ENCODE measurements around the gene ZSCAN23. TPM values are rescaled to one million over a fixed set of nuclear protein-coding genes. Genes with fewer than 3 reads are reported as not detected.

Gene ZSCAN23
- total and polyA plus RNA-seq, 9 of the 15 experiments (the other 6 are each of a cell fraction or from before 2014, with no cell fraction given): 0.05 to 0.29 (median 0.21) TPM; not detected in 1

DNA sequence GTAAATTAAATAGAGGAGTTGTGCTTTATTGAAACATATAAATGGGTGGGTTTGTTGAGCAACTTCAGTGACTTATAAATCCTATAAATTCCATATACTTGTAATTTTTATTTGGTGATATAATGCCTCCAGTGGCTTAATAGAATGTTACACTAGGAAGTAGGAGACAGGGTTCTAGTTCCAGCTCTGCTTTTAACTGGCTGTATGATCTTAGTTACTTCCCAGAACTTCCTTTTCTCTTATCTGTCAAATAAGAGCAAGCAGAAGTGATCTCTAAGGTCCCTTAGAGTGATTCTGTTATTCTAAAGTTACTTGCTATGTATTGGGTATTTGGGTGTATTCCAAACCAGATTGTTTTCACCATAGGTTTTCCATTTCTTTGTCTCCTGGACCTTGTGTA is 10.2 kb downstream of the ZSCAN23 start (continued):
- TF ChIP-seq, protein P1, sequence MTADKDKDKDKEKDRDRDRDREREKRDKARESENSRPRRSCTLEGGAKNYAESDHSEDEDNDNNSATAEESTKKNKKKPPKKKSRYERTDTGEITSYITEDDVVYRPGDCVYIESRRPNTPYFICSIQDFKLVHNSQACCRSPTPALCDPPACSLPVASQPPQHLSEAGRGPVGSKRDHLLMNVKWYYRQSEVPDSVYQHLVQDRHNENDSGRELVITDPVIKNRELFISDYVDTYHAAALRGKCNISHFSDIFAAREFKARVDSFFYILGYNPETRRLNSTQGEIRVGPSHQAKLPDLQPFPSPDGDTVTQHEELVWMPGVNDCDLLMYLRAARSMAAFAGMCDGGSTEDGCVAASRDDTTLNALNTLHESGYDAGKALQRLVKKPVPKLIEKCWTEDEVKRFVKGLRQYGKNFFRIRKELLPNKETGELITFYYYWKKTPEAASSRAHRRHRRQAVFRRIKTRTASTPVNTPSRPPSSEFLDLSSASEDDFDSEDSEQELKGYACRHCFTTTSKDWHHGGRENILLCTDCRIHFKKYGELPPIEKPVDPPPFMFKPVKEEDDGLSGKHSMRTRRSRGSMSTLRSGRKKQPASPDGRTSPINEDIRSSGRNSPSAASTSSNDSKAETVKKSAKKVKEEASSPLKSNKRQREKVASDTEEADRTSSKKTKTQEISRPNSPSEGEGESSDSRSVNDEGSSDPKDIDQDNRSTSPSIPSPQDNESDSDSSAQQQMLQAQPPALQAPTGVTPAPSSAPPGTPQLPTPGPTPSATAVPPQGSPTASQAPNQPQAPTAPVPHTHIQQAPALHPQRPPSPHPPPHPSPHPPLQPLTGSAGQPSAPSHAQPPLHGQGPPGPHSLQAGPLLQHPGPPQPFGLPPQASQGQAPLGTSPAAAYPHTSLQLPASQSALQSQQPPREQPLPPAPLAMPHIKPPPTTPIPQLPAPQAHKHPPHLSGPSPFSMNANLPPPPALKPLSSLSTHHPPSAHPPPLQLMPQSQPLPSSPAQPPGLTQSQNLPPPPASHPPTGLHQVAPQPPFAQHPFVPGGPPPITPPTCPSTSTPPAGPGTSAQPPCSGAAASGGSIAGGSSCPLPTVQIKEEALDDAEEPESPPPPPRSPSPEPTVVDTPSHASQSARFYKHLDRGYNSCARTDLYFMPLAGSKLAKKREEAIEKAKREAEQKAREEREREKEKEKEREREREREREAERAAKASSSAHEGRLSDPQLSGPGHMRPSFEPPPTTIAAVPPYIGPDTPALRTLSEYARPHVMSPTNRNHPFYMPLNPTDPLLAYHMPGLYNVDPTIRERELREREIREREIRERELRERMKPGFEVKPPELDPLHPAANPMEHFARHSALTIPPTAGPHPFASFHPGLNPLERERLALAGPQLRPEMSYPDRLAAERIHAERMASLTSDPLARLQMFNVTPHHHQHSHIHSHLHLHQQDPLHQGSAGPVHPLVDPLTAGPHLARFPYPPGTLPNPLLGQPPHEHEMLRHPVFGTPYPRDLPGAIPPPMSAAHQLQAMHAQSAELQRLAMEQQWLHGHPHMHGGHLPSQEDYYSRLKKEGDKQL (CRISPR knock-in tag; IDR thresholded peaks at IDR 0.05; ENCODE audit: borderline replicate concordance): no peak
- TF ChIP-seq TAF9B (IDR thresholded peaks at IDR 0.05; ENCODE audit: partially characterized antibody) (no peak), POLR2G (IDR thresholded peaks at IDR 0.05; ENCODE audit: low read depth, low read length) (no peak), GTF2A2 (tag; IDR thresholded peaks at IDR 0.05) (no peak), NFIC (IDR thresholded peaks at IDR 0.05) (peak; percentile 16; the same call in 1 of the 2 replicates), U2AF2 (optimal IDR thresholded peaks at IDR 0.05; ENCODE audit: low read depth, low read length) (no peak), KDM1A (IDR thresholded peaks at IDR 0.05) (no peak), ZNF184 (CRISPR knock-in tag; IDR thresholded peaks at IDR 0.05) (no peak)
- TF ChIP-seq, protein P2, sequence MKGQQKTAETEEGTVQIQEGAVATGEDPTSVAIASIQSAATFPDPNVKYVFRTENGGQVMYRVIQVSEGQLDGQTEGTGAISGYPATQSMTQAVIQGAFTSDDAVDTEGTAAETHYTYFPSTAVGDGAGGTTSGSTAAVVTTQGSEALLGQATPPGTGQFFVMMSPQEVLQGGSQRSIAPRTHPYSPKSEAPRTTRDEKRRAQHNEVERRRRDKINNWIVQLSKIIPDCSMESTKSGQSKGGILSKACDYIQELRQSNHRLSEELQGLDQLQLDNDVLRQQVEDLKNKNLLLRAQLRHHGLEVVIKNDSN (CRISPR knock-in tag; IDR thresholded peaks at IDR 0.05): no peak
- TF ChIP-seq, protein P3, sequence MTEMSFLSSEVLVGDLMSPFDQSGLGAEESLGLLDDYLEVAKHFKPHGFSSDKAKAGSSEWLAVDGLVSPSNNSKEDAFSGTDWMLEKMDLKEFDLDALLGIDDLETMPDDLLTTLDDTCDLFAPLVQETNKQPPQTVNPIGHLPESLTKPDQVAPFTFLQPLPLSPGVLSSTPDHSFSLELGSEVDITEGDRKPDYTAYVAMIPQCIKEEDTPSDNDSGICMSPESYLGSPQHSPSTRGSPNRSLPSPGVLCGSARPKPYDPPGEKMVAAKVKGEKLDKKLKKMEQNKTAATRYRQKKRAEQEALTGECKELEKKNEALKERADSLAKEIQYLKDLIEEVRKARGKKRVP (CRISPR knock-in tag; IDR thresholded peaks at IDR 0.05): no peak
- TF ChIP-seq, protein P4, sequence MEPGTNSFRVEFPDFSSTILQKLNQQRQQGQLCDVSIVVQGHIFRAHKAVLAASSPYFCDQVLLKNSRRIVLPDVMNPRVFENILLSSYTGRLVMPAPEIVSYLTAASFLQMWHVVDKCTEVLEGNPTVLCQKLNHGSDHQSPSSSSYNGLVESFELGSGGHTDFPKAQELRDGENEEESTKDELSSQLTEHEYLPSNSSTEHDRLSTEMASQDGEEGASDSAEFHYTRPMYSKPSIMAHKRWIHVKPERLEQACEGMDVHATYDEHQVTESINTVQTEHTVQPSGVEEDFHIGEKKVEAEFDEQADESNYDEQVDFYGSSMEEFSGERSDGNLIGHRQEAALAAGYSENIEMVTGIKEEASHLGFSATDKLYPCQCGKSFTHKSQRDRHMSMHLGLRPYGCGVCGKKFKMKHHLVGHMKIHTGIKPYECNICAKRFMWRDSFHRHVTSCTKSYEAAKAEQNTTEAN (CRISPR knock-in tag; IDR thresholded peaks at IDR 0.05): no peak
- TF ChIP-seq, protein P5, sequence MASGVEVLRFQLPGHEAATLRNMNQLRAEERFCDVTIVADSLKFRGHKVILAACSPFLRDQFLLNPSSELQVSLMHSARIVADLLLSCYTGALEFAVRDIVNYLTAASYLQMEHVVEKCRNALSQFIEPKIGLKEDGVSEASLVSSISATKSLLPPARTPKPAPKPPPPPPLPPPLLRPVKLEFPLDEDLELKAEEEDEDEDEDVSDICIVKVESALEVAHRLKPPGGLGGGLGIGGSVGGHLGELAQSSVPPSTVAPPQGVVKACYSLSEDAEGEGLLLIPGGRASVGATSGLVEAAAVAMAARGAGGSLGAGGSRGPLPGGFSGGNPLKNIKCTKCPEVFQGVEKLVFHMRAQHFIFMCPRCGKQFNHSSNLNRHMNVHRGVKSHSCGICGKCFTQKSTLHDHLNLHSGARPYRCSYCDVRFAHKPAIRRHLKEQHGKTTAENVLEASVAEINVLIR (CRISPR knock-in tag; IDR thresholded peaks at IDR 0.05): no peak
- TF ChIP-seq, protein P6, sequence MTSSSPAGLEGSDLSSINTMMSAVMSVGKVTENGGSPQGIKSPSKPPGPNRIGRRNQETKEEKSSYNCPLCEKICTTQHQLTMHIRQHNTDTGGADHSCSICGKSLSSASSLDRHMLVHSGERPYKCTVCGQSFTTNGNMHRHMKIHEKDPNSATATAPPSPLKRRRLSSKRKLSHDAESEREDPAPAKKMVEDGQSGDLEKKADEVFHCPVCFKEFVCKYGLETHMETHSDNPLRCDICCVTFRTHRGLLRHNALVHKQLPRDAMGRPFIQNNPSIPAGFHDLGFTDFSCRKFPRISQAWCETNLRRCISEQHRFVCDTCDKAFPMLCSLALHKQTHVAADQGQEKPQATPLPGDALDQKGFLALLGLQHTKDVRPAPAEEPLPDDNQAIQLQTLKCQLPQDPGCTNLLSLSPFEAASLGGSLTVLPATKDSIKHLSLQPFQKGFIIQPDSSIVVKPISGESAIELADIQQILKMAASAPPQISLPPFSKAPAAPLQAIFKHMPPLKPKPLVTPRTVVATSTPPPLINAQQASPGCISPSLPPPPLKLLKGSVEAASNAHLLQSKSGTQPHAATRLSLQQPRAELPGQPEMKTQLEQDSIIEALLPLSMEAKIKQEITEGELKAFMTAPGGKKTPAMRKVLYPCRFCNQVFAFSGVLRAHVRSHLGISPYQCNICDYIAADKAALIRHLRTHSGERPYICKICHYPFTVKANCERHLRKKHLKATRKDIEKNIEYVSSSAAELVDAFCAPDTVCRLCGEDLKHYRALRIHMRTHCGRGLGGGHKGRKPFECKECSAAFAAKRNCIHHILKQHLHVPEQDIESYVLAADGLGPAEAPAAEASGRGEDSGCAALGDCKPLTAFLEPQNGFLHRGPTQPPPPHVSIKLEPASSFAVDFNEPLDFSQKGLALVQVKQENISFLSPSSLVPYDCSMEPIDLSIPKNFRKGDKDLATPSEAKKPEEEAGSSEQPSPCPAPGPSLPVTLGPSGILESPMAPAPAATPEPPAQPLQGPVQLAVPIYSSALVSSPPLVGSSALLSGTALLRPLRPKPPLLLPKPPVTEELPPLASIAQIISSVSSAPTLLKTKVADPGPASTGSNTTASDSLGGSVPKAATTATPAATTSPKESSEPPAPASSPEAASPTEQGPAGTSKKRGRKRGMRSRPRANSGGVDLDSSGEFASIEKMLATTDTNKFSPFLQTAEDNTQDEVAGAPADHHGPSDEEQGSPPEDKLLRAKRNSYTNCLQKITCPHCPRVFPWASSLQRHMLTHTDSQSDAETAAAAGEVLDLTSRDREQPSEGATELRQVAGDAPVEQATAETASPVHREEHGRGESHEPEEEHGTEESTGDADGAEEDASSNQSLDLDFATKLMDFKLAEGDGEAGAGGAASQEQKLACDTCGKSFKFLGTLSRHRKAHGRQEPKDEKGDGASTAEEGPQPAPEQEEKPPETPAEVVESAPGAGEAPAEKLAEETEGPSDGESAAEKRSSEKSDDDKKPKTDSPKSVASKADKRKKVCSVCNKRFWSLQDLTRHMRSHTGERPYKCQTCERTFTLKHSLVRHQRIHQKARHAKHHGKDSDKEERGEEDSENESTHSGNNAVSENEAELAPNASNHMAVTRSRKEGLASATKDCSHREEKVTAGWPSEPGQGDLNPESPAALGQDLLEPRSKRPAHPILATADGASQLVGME (CRISPR knock-in tag; IDR thresholded peaks at IDR 0.05): no peak
